Smooth muscle cell of the brain vasculature (primary cell): Measurements from ENCODE around the gene ACOT7.
"Not testable (repeated sequence)": the region's sequence is repeated elsewhere in the genome, so short reads cannot be mapped to it uniquely, and the experiment has no call there.

ENCODE experiments used
- DNase-seq: peaks from one replicate; pipeline ENCODE4 v3.0.0-alpha.2; 2012; ENCODE audit warnings: low read depth, low spot score

The ACOT7 gene

DNA sequence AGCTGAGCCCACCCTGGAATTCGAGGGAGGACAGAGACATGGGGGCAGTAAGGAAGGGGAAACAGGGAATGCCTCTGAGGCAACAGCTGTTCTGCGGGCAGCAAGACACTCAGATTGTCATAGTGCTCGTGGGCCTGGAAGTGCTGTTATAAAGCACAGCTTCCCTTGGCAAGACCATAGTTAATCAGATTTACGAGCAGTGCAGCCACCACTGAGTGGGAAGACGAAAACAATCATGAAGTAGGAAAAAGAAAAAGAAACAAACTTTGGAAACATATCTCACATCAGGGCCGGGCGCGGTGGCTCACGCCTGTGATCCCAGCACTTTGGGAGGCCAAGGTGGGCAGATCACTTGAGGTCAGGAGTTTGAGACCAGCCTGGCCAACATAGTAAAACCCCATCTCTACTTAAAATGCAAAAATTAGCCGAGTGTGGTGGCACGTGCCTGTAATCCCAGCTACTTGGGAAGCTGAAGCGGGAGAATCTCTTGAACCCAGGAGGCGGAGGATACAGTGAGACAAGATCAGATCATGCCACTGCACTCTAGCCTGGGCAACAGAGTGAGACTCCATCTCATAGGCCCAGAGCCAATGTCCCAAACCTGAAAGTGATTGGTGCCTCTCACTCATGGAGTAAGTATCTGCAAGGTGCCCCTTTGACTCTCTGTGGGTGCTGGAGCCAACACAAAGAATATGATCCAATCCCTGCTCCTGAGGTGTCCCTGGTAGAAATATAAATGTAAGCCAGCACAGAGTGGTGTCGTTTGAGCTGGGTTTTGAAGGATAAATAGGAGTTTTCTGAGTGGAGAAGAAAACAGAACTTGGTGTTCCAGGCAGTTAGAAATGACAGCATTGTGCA, 77.1 kb downstream of the ACOT7 start:
- no peak for DNase-seq

- no peak for DNase-seq
Observed at GRCh38 chr1:6314503-6314902, 79.1 kb downstream of the ACOT7 start.

- DNase-seq: no peak
Observed at GRCh38 chr1:6313393-6314200, 80.0 kb downstream of the ACOT7 start.

- DNase-seq: no peak
Observed at GRCh38 chr1:6310116-6310848, 83.3 kb downstream of the ACOT7 start.

GRCh38 chr1:6309564-6309963, 84.0 kb downstream of the ACOT7 start:
- no peak for DNase-seq

DNA sequence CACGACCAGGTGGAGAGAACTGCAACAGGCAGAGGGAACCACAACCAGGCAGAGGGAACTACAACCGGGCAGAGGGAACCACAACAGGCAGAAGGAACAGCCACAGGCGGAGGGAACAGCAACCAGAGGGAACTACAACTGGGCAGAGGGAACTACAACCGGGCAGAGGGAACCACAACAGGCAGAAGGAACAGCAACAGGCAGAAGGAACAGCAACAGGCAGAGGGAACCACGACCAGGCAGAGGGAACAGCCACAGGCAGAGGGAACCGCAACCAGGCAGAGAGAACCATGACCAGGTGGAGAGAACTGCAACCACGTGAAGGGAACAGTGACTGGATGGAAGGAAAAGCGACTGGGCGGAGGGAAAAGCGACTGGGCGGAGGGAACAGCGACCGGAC, 85.1 kb downstream of the ACOT7 start:
- no peak for DNase-seq

DNA sequence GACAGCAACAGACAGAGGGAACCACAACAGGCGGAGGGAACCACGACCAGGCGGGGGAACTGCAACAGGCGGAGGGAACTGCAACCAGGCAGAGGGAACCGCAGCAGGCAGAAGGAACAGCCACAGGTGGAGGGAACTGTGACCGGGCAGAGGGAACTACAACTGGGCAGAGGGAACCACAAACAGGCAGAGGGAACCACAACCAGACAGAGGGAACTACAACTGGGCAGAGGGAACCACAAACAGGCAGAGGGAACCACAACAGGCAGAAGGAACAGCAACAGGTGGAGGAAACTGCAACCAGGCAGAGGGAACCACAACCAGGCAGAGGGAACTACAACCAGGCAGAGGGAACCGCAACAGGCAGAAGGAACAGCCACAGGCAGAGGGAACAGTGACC, 85.9 kb downstream of the ACOT7 start:
- DNase-seq: not testable (repeated sequence)

DNA sequence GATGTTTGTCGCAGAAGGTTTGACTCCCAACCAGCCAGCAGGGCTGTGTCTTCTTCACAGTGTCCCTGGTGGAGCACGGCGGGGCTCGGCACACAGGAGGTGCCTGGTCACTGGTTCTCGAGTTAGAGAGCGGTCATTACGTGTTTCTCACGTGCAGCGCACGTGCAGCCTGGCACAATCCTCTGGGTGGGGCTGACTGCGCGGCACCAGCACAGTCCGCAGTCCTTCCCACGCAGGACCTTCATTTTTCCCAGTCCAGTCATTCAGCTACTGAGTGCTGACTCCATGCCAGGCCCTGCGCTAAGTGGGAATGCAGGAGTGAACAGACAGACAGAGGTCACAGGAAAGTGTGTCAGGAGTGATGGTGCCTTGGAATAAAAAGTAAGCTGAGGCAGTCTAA, 86.5 kb downstream of the ACOT7 start:
- DNase-seq: no peak

DNA sequence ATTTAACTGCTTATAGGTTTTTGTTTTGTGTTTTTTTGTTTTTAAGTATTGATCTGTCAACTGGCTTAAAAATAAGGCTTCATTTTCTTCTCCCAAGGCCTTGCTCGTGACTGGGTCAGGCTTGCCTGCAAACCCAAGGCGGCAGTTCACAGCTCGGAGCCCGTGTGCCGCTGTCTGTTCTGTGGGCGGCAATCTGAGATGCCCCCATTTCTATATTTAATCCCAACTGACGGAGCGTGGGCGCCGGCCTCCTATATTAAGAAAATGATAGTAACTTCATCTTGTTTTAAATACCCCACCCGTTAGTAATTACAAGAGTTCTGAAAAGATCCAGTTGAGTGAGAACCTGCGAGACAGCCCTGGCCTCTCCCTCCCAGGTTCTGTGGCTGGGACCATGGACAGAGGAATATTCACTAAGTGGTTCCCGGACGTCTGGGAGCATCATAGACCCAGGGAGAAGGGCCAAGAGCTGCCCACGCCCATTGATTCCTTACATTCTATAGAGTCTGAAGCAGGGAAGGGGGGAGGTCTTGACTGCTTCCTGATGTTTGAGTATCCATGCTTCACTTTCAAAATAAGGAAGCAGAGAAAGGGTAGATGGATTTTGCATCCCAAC, 90.1 kb downstream of the ACOT7 start:
- no peak for DNase-seq

DNA sequence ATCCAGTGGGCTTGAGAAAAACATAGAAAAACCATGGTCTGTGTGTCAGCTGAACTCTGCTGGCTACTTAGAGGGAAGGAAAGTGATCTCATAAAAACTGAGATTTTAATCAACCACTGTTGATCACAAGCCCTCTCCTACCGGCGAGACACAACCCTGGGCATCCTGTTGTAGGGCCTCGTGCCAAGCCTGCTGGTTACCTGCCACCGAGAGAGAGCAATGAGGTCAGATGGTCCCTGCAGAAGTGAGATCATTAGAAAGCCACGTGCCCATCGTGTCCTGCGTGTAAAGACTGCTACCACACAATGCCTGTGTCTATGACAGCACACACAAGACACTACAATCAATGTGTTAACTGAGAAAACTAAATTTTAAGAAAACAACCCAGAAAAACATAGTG, 91.0 kb downstream of the ACOT7 start:
- no peak for DNase-seq

DNA sequence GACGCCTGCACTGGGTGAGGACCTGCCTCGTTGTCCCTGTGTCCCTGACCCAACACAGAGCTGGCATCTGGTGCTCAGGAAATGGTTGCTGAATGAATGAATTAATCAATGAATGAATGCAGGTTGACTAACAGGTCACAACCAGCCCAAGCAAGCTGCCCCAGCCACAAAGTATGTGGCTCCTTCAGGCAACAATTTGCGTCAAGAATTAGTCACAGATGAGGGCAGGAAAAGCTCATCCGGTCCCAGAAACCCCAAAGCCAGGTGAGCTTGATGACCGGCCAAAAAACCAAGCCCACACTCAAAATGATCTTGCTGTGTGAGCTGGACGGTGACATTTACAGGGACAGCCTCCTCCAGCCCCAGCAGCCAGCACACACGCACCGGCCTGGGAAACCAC, 92.0 kb downstream of the ACOT7 start:
- DNase-seq: no peak

- DNase-seq: no peak
Observed at GRCh38 chr1:6300342-6301048, 93.1 kb downstream of the ACOT7 start.

DNA sequence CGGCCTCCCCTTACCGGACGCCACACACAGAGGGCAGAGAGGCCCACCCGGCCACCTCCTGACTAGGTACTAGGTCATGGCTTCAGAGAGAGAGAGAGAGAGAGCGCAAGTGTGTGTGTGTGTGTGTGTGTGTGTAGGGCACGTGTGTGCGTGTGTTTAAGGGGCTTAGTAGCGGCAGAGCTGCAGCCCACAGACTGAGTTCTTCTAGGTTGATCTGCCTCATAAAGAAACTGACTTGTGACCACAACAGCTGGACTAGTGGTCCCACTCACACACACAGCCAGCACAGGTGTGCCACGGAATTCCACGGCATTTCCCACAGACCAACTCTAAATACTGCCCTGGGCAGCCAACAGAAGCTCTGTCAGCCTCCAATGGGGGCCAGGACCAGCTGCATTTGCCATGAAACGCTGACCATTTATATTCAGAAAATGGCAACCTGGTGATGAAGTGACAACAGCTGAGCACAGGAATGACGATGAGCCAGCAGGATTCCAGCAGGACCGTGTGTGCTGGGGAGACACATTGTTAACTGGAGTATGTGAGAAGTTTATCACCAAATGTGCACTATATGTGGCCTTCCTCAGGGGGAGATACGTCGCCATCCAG, 93.9 kb downstream of the ACOT7 start:
- DNase-seq: no peak

GRCh38 chr1:6298940-6299465, 94.6 kb downstream of the ACOT7 start:
- no peak for DNase-seq

- no peak for DNase-seq
Observed at GRCh38 chr1:6298530-6298929, 95.0 kb downstream of the ACOT7 start.

DNA sequence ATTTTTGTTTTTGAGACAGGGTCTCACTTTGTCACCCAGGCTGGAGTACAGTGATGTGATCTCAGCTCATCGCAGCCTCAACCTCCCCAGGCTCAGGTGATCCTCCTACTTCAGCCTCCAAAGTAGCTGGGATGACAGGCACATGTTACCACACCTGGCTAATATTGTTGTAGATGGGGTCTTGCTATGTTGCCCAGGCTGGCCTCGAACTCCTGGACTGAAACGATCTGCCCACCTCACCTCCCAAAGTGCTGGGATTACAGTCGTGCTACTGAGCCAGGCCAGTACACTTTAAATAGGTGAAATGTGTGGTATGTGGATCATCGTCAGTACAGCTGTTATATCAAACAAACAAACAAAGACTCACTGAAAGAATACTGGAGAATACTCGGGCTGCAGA, 97.7 kb downstream of the ACOT7 start:
- DNase-seq: no peak

DNA sequence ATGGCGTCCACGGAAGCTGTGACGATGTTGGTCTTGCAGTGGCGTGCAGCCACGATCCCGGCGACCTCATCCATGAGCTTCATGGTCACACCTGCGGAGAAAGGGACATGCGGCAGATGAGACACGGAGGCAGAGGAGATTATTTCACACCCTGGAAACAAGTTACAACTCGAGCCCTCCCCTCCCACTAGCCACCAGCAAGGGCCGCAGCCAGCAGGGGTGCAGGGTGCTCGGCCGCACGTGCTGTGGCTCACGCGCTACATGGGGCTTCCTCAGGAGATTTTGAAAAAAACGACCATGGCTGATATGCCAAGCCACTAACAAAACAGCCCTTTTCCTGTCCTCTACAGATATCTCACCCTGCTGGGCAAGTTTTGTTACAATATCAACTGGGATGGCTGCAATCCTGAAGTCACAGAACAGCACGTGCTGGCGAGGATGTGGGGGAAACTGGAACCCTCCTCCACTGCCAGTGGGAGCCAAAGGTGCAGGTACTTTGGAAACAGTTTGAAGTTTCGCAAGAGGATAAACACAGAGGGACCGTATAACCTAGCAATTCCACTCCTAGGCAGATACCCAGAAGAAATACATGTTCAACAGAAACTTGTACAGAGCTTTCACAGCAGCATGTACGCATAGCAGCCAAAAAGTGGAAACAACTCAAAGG, 98.5 kb downstream of the ACOT7 start:
- DNase-seq: no peak

DNA sequence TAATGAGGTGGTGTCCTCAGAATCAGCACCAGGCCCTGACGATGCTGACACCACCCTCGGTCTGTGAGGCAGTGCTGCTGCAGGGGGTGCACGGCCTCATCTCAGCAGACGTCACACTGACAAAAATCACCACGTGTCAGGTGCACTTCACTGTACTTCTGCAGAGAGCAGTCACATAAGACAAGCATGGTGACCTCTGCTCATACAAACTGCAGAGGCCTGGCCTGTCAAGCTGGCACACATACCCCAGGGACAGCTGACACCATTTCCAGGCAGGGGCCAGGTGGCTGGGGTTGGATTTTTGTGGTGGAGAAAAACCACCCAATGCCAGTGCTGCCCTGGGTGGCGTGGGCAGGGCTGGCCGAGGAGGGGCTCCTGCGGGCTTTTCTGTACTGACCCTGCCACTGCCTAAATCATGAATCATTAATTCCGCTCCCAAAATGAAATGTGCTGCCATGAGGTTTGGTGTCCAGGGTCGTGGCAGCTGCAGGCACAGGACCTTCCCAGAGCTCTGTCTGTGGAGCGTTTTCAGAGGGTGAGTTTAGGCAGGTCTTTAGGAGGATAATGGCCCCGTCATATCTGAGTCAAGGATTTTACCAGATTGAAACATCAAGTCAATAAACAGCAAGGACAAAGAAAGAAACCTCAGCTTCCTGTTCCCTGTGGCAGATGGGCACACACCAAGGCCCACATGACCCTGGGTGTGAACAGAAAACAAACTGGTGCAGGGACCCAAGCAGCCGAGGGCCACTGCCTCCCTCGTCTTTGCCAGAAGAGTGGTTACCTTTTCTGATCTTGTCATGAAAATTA, 99.3 kb downstream of the ACOT7 start:
- DNase-seq: no peak

DNA sequence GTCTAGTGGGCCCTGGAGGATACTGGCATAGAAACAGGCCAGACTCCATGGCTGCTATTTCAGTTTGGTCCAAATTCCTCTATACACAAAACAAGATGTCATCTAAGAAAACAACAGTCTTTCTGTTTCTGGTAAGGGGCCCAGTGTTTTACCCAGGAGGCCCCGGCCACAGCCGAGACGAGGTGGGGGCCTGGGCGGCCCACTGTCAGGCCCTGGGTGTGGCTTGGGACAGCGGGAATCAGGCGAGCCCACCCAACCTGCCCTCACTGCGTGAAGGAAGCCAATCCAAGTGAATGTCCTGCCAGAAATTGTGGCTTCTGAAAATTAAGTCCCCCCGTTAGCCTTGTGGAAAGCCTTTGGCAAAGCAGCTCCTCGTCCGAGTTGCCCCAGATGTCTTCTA, 101.5 kb downstream of the ACOT7 start:
- no peak for DNase-seq
